Measurements from ENCODE around the gene CDR2. TPM values are rescaled to one million over a fixed set of nuclear protein-coding genes. Genes with fewer than 3 reads are reported as not detected.

CDR2 gene
- total RNA-seq, 1 donor from 2014 or later: 28.0 TPM

- Histone ChIP-seq H3K9me3 (ENCODE audit: low read depth) (no peaks in the 10 kb centered on the region), H3K4me2 (no peak overlapping the region), H3K27me3 (no peaks in the 10 kb centered on the region), H3F3A (ENCODE audit: low read depth) (peaks cover 18% of the 10 kb centered on the region), H2AFZ (replicated peaks) (no peak overlapping the region), H4K20me1 (ENCODE audit: low read depth) (peaks cover 5% of the 10 kb centered on the region), H3K4me3 (no peak overlapping the region), H3K36me3 (no peaks in the 10 kb centered on the region), H3K27ac (no peak overlapping the region), H3K79me2 (ENCODE audit: low read depth) (peaks cover 8% of the 10 kb centered on the region), H3K9ac (no peak overlapping the region), H3K4me1 (no peaks in the 10 kb centered on the region)
- DNase-seq (ENCODE audit: low spot score): no peak
- H3K36me3 Mint-ChIP-seq: peaks cover 12% of the 10 kb centered on the region
- no peak for TF ChIP-seq EZH2phosphoT487 (IDR thresholded peaks at IDR 0.05)
- TF ChIP-seq EZH2 (IDR thresholded peaks at IDR 0.05): no peak
- TF ChIP-seq, protein P1, sequence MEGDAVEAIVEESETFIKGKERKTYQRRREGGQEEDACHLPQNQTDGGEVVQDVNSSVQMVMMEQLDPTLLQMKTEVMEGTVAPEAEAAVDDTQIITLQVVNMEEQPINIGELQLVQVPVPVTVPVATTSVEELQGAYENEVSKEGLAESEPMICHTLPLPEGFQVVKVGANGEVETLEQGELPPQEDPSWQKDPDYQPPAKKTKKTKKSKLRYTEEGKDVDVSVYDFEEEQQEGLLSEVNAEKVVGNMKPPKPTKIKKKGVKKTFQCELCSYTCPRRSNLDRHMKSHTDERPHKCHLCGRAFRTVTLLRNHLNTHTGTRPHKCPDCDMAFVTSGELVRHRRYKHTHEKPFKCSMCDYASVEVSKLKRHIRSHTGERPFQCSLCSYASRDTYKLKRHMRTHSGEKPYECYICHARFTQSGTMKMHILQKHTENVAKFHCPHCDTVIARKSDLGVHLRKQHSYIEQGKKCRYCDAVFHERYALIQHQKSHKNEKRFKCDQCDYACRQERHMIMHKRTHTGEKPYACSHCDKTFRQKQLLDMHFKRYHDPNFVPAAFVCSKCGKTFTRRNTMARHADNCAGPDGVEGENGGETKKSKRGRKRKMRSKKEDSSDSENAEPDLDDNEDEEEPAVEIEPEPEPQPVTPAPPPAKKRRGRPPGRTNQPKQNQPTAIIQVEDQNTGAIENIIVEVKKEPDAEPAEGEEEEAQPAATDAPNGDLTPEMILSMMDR (IDR thresholded peaks at IDR 0.05): no peak
- H3K27ac Mint-ChIP-seq: no peak overlapping the region
- H3K4me3 Mint-ChIP-seq: no peak overlapping the region
- H3K9me3 Mint-ChIP-seq: no peaks in the 10 kb centered on the region
- no peaks in the 10 kb centered on the region for H3K27me3 Mint-ChIP-seq (ENCODE audit: insufficient read depth, low read depth)
- H3K4me1 Mint-ChIP-seq: no peaks in the 10 kb centered on the region
Observed at GRCh38 chr16:22317001-22317530, 57.4 kb downstream of the CDR2 start.

- no peak for DNase-seq (ENCODE audit: low spot score)
- no peak overlapping the region for H2AFZ ChIP-seq (replicated peaks)
- Mint-ChIP-seq H3K9me3 (no peaks in the 10 kb centered on the region), H3K27me3 (ENCODE audit: insufficient read depth, low read depth) (no peaks in the 10 kb centered on the region), H3K27ac (no peak overlapping the region), H3K36me3 (peaks cover 12% of the 10 kb centered on the region), H3K4me3 (no peak overlapping the region), H3K4me1 (no peaks in the 10 kb centered on the region)
- no peak overlapping the region for H3K27ac ChIP-seq
- peaks cover 5% of the 10 kb centered on the region for H4K20me1 ChIP-seq (ENCODE audit: low read depth)
- H3K27me3 ChIP-seq: no peaks in the 10 kb centered on the region
- H3K9me3 ChIP-seq (ENCODE audit: low read depth): no peaks in the 10 kb centered on the region
- H3K36me3 ChIP-seq: no peaks in the 10 kb centered on the region
- H3K4me2 ChIP-seq: no peak overlapping the region
- no peak overlapping the region for H3K4me3 ChIP-seq
- H3K79me2 ChIP-seq (ENCODE audit: low read depth): peaks cover 2% of the 10 kb centered on the region
- H3K9ac ChIP-seq: no peak overlapping the region
- TF ChIP-seq EZH2phosphoT487 (IDR thresholded peaks at IDR 0.05) (no peak), EZH2 (IDR thresholded peaks at IDR 0.05) (no peak)
- TF ChIP-seq, protein P1 (IDR thresholded peaks at IDR 0.05): no peak
- H3F3A ChIP-seq (ENCODE audit: low read depth): peaks cover 17% of the 10 kb centered on the region
- no peaks in the 10 kb centered on the region for H3K4me1 ChIP-seq
Observed at GRCh38 chr16:22316411-22316811, 58.0 kb downstream of the CDR2 start.

DNA sequence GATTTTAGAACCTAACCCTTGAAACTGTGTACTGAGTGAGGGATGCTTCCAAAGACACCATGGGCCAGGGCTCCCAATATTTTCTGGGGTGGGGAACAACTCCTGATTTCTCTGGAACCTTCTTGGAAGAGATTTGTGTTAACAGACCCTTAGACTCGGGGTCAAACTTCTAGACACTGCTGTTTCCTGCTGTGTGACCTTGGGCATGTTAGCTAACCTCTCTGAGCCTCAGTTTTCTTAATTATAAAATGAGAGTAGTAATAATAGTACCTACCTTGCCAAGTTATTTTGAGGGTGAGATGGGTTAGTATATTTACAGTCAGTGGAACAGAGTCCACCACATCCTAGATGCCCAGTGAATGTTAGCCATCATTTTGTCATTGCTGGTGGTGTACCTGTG is 58.4 kb downstream of the CDR2 start:
- TF ChIP-seq EZH2phosphoT487 (IDR thresholded peaks at IDR 0.05) (no peak), EZH2 (IDR thresholded peaks at IDR 0.05) (no peak)
- TF ChIP-seq, protein P1 (IDR thresholded peaks at IDR 0.05): no peak
- H3K9me3 ChIP-seq (ENCODE audit: low read depth): no peaks in the 10 kb centered on the region
- no peak overlapping the region for H3K4me3 Mint-ChIP-seq
- no peak overlapping the region for H3K4me3 ChIP-seq
- H3K27me3 ChIP-seq: no peaks in the 10 kb centered on the region
- H3K4me2 ChIP-seq: no peak overlapping the region
- H3K79me2 ChIP-seq (ENCODE audit: low read depth): no peaks in the 10 kb centered on the region
- peaks cover 13% of the 10 kb centered on the region for H3F3A ChIP-seq (ENCODE audit: low read depth)
- no peaks in the 10 kb centered on the region for H3K36me3 ChIP-seq
- no peaks in the 10 kb centered on the region for H3K27me3 Mint-ChIP-seq (ENCODE audit: insufficient read depth, low read depth)
- no peak overlapping the region for H3K27ac Mint-ChIP-seq
- H3K4me1 ChIP-seq: no peaks in the 10 kb centered on the region
- no peak for DNase-seq (ENCODE audit: low spot score)
- H3K36me3 Mint-ChIP-seq: peaks cover 12% of the 10 kb centered on the region
- H2AFZ ChIP-seq (replicated peaks): no peak overlapping the region
- H3K9me3 Mint-ChIP-seq: no peaks in the 10 kb centered on the region
- no peak overlapping the region for H3K9ac ChIP-seq
- H4K20me1 ChIP-seq (ENCODE audit: low read depth): peaks cover 5% of the 10 kb centered on the region
- no peak overlapping the region for H3K27ac ChIP-seq
- no peaks in the 10 kb centered on the region for H3K4me1 Mint-ChIP-seq

Measured in neural progenitor cell (in vitro differentiated cells).